Type B pancreatic cell (in vitro differentiated cells): ENCODE measurements around the gene PRICKLE2. TPM values are rescaled to one million over a fixed set of nuclear protein-coding genes. Genes with fewer than 3 reads are reported as not detected.

Source experiments
- DNase-seq: peaks from one replicate; pipeline ENCODE4 v3.0.0; 2021; ENCODE audit warnings: mixed read lengths; ENCODE audit not compliant: unreplicated experiment; ENCODE audit errors: extremely low spot score
- H3K27ac Mint-ChIP-seq: 2 replicates; pipeline ENCODE4 v1.8.0; 2021; ENCODE audit warnings: mild to moderate bottlenecking, mixed read lengths
- H3K27me3 Mint-ChIP-seq: 2 replicates; pipeline ENCODE4 v1.8.0; 2021; ENCODE audit warnings: mixed read lengths
- H3K36me3 Mint-ChIP-seq: 2 replicates; pipeline ENCODE4 v1.8.0; 2021; ENCODE audit warnings: mixed read lengths
- H3K4me1 Mint-ChIP-seq: one replicate; pipeline ENCODE4 v1.8.0; 2021; ENCODE audit warnings: mixed read lengths; ENCODE audit not compliant: unreplicated experiment
- H3K4me3 Mint-ChIP-seq: 2 replicates; pipeline ENCODE4 v1.8.0; 2021; ENCODE audit warnings: mild to moderate bottlenecking, mixed read lengths
- H3K9me3 Mint-ChIP-seq: 2 replicates; pipeline ENCODE4 v1.8.0; 2021; ENCODE audit warnings: mixed read lengths
- total RNA-seq: library from RNA; stranded (reverse); gene quantifications from 2 replicates; pipeline ENCODE4 v1.2.1, GENCODE V29; 2021; ENCODE audit warnings: low replicate concordance
- TF ChIP-seq, protein P1 (sequence below): fragments of 200-600 bp; sonication (generic); conservative IDR thresholded peaks from 2 replicates; pipeline ENCODE4 v1.5.0; 2021; ENCODE audit warnings: antibody characterized with exemption, mild to moderate bottlenecking

Gene PRICKLE2
- total RNA-seq, 1 donor from 2014 or later, result 23.6 TPM

DNA sequence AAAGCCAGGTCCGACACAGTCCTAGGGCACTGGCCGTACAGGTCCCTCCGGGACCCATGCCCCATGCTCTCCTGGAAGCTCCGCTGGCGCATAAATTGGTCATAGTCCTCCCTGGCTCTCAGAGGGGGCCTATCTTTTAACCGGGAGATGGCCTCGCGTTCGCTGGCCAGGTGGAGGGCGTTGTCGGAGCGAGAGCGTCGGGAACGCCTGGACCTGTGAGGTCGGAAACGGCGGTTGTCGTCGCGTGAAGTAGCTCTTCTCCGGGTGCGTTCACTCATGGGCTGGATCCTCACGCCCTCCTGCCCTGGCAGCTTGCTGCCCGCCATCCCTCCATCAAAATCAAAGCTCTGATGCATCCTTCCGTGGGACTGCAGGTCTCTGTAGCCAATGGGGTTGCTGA is 126.0 kb downstream of the PRICKLE2 start:
- Mint-ChIP-seq H3K27me3 (no peaks in the 10 kb centered on the region), H3K27ac (no peak overlapping the region), H3K4me1 (peaks cover 30% of the 10 kb centered on the region), H3K36me3 (peaks cover 27% of the 10 kb centered on the region), H3K9me3 (no peaks in the 10 kb centered on the region), H3K4me3 (no peak overlapping the region)
- TF ChIP-seq, protein P1, sequence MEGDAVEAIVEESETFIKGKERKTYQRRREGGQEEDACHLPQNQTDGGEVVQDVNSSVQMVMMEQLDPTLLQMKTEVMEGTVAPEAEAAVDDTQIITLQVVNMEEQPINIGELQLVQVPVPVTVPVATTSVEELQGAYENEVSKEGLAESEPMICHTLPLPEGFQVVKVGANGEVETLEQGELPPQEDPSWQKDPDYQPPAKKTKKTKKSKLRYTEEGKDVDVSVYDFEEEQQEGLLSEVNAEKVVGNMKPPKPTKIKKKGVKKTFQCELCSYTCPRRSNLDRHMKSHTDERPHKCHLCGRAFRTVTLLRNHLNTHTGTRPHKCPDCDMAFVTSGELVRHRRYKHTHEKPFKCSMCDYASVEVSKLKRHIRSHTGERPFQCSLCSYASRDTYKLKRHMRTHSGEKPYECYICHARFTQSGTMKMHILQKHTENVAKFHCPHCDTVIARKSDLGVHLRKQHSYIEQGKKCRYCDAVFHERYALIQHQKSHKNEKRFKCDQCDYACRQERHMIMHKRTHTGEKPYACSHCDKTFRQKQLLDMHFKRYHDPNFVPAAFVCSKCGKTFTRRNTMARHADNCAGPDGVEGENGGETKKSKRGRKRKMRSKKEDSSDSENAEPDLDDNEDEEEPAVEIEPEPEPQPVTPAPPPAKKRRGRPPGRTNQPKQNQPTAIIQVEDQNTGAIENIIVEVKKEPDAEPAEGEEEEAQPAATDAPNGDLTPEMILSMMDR, result no peak
- DNase-seq, result no peak

DNA sequence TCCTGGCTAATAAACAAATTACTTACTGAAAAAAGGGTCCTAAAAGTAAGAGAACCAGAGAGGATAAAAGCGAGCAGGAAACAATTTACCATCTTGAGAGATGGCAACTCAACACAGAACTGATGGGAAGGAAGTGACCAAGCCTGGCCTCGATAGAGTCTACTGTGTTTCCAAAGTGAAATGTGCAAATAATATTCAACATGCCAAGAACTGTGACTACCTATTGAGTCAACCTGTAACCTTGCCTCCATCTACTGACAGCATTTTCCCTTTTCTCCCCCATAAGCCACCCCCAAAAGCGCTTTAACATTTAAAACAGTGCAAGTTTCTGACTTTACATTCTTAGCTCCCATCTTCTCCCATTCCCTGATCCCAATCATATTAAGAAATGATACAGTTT is 126.6 kb downstream of the PRICKLE2 start:
- H3K36me3 Mint-ChIP-seq, result peaks cover 27% of the 10 kb centered on the region
- peaks cover 26% of the 10 kb centered on the region for H3K4me1 Mint-ChIP-seq
- DNase-seq, result no peak
- TF ChIP-seq, protein P1, result no peak
- H3K4me3 Mint-ChIP-seq, result no peak overlapping the region
- no peaks in the 10 kb centered on the region for H3K9me3 Mint-ChIP-seq
- H3K27me3 Mint-ChIP-seq, result no peaks in the 10 kb centered on the region
- H3K27ac Mint-ChIP-seq, result no peak overlapping the region

DNA sequence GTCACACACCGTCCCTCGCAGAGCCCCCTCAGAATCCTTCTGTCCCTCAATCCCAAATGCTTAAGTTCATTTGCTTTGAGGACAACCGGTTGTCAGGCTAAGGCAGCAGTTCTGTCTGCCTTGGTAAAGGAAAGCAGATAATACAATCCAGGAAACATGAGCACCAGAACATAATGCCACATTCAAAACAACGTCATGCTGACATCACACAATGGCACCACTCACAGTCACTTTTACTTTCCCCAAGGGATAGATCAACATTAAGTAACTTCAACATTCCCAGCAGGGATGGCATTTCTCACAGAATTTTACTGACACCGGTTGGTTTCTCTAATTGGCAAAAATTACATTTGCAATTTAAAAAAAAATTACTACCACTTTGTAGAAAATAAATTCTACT is 127.3 kb downstream of the PRICKLE2 start:
- Mint-ChIP-seq H3K36me3 (peaks cover 27% of the 10 kb centered on the region), H3K27ac (peak overlapping the region; percentile 37), H3K27me3 (no peaks in the 10 kb centered on the region), H3K4me1 (peaks cover 20% of the 10 kb centered on the region), H3K4me3 (no peak overlapping the region), H3K9me3 (no peaks in the 10 kb centered on the region)
- no peak for DNase-seq
- TF ChIP-seq, protein P1, result no peak

DNA sequence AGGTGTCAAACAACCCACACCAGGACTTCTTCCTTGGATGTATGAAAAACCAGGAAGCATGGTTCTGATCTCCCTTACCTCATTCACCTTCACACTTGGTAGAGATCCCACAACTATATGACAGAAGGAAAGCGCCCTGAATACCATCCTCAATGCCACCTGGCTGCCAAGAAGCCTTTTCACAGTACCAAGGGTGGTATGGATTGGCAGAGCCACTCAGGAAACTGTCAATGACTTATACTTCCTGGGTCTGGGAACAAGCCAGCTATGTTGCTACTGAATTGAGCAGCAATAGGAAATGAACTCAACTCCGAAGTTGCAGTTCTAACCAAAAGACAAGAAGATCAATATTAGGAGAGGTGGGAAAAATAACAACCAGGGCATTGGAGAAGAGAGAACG is 129.5 kb downstream of the PRICKLE2 start:
- Mint-ChIP-seq H3K4me3 (no peak overlapping the region), H3K27me3 (no peaks in the 10 kb centered on the region), H3K36me3 (peaks cover 27% of the 10 kb centered on the region), H3K4me1 (peaks cover 25% of the 10 kb centered on the region), H3K27ac (no peak overlapping the region), H3K9me3 (no peaks in the 10 kb centered on the region)
- no peak for DNase-seq
- TF ChIP-seq, protein P1, result no peak

DNA sequence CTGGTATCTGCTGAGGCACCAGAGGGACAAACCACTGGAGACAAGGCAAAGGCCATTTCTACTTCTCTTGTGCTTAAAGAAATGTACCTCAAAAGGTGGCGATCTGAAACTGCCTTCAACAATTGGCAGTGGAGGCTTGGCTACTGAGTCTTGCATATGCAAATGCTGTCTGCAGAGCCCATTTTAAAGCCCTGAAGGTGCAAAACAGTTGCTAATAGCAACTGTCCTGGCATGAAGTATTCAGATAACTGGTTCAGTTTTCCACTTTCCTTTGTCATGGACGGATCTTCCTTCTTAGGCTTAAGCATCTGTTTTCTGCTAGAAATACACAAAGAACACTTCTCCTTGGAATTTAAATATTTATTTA is 130.6 kb downstream of the PRICKLE2 start:
- Mint-ChIP-seq H3K4me3 (no peak overlapping the region), H3K36me3 (peaks cover 27% of the 10 kb centered on the region), H3K9me3 (no peaks in the 10 kb centered on the region), H3K4me1 (peaks cover 32% of the 10 kb centered on the region), H3K27me3 (no peaks in the 10 kb centered on the region), H3K27ac (no peak overlapping the region)
- TF ChIP-seq, protein P1, result no peak
- no peak for DNase-seq
